ENCODE measurements around the gene MORF4L1.
"Not testable (repeated sequence)": the region's sequence is repeated elsewhere in the genome, so short reads cannot be mapped to it uniquely, and the experiment has no call there.

The MORF4L1 gene

DNA sequence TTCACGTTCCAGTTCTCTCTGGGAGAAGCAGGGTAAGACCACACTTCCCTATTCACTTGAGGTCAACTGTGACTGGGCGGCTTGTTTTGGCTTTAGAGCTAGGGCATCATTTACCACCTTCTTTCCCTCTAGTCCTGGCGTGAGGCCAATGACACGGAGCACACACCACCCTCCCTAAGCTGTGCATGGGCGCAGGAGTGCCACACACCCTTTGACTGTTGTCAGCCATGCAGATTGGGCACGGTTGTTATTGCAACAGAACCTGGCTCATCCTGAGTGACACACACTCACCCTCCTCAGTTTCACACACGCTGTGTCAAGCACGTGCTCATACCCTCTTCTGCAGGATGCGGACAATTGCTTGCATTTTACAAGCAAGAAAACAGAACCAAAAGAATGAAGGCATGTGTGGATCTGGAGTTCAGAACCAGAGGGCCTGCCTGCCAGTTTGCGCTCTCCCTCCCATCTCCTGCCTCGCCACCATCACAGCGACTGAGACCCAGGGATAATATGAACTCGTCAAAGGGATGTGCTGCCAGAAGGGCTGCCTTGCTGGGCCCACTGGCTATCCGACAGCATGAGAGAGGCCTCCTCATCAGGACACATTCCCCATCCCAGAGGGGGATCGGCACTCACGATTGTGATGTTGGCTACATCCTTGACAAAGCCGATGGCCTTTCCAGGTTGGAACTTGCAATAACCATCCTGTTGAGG lies 54.5 kb downstream of the MORF4L1 start:
- no peak for DNase-seq (ENCODE audit: low spot score)

DNA sequence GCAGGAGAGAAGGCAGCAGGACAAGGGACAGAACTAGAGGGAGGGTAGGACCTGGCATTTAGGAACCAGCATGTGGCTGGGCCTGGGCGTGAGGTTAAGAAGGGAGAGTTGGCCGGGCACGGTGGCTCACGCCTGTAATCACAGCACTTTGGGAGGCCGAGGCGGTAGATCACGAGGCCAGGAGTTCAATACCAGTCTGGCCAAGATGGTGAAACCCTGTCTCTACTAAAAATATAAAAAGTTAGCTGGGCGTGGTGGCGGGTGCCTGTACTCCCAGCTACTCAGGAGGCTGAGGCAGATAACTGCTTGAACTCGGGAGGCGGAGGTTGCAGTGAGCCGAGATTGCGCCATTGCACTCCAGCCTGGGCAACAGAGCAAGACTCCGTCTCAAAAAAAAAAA lies 55.5 kb downstream of the MORF4L1 start:
- not testable (repeated sequence) for DNase-seq (ENCODE audit: low spot score)

DNA sequence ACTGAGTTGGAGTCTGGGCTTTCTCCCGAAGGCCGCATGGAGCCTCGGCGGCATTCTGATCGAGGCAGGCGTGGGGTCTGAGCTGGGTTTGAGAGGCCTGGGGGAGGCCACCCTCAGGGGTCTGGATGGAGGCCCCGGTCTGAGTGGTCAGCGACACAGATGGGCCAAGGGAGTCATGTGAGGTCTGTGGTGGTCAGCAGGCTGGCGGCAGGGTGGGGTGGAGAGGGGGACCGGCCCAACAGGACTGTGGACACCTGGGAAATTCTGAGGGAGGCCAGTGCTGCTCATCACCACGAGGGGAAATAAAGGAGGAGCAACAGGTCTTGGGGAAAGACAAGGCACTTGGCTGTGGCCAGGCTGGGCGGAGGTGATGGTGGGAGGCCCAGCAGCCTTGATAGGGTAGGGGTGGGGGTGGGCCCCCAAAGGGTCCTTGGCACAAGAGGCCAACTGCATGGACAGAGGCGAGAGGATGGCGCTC lies 56.0 kb downstream of the MORF4L1 start:
- DNase-seq (ENCODE audit: low spot score) = no peak

DNA sequence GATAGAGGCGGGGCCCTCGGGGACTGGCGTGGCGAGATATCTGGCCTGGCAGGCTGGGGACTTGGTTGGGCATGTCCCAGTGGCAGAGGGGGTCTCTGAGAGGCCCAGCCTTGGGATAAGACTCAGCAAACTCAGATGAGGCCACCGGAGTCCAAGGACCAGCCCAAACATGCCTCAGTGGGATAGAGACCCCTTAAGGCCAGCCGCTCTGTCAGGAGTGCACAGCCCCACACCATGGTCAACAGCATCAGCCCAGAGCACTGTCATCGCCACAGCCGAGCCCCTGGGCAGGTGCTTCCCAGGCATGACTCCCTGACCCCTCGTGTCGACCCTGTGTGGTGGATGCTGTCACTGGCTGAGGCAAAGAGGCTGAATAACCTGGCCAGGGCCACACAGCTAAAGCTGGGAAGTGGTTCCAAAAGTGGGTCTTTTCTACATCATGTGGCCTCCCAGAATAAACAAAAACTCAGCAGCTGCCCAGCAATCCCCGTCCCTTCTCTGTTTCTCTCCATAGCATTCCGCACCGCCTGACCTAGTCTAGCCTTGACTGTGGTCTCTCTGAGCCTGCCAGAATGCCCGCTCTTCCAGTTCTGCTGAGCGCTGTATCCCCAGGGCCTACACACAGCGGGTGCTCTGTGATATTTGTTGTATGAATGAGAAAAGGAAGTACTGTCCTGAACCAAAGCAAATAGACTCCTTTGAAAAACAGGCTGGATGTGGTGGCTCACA lies 57.0 kb downstream of the MORF4L1 start:
- DNase-seq (ENCODE audit: low spot score) = no peak

DNA sequence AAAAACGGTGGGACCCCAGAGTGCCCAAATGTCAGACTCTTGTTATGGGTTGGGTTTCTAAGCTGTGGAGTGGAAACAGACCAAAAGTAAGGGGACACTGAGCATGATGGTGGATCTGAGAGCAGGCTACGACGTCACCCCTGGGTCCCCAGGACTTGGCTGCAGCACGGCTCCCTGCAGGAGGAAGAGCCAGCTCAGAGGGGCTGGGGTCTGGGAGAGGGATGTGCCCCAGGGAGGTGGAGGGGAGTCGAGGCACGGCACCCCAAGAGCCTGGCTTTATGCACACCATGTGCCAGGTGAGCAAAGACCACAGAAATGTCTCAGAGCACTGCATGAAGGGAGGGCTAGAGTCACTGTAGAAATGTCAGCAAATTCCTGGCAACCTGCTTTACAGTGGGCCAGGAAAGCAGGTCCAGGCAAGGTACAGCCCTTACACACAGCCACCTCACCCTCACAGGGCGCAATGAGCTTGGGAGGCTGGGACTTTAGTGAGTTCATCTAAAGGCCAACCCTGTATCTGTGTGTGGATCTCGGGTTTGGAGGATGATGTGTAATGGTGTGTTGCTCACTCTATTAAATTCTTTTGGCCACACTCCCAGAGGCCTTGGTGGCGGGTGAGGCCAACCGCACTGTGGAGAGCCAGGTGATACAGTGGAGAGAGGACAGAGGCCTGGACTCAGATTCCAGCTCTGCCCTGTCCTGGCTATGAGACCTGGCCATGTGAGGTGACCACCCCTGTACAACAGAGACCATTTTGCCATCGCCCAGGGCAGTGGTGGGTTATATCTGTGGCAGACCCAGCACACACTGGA lies 58.1 kb downstream of the MORF4L1 start:
- no peak for DNase-seq (ENCODE audit: low spot score)

DNA sequence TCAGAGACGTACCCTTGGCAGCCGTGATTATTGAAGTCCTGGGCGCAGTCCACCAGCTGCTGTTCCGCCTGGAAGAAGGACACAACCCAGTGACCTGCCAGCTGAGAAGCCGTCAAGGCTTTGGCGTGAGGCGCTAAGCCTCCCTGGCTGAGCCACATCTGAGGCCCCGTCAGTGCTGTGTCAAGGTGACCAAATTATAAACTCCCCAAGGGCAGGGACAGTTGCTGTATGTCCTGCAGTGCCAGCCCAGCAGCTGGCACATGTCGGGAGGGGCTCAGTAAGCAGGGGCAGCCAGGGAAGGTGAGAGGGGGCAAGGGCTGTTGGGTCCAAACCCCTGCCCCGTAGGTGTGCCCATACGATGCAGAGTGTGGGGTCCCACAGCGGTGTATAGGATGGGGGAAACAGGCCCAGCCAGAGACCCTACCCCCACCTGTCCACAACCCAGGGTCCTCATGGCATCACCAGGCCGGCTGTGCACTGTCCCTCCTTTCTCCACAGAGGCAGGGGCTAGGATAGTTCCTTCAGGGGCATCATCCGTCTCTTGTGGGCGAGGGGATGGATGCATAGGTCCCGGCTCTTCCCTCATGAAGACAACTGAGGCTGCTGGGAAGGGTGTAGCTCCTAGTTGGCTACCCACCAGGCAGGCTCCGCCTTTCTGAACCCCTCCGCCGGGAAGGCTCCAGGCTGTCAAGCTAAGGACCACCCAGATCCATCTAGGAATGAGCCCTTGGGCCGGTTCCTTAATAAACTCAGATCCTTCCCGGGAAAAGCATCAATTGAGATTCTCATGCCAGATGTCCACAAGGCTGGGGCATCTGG lies 59.0 kb downstream of the MORF4L1 start:
- no peak for DNase-seq (ENCODE audit: low spot score)

DNA sequence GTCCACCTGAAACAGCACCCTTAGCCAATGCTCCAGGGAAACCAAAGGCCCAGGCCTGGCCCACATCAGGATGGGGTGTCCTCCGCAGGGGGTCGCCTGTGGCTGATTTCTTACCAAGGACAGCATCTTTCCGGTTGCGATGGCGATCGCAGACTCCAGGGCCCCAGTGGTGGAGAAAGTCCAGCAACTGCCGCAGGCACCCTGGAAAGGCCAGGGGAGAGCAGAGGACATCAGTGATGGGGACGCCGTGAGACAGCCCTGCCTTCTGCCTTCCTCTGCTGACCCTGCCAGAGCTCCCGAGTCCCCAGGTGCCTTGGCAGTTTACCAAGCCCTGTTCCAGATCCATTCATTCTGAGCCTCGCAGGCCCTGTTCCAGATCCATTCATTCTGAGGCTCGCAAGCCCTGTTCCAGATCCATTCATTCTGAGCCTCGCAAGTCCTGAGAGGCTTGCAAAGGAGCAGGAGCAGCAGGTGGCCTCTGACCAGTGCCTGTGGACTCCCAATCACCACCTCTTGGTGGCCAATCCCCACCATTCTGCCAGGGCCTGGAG lies 59.6 kb downstream of the MORF4L1 start:
- no peak for DNase-seq (ENCODE audit: low spot score)

DNA sequence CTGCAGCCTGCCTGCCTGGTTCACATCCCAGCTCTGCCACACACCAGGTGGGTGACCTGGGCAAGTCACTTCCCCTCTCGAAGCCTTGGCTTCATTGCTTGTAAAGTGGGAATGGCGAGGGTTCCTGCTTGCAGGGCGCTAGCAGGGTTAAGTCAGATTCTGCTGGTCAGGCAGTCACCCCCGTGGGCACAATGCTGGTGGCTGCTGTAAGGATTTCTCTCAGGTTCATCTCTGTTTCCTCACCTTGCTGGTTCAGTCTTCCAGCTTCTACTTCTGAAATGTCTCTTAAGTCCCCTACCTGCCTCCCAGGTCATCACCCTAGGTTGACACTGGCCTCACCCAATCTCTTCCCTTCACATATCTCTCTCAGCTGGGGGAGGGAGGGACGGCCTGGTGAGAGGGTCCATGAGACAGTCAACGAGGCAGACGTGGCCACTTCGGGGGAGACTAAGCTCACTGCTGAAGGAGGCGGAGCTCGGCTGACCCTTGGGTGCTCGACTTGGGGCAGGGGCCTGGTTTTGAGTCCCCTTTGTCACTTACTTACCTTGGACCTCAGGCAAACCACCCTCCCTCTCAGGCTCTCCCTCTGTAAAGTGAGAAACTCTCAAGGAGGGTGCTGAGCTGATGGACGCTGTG lies 60.6 kb downstream of the MORF4L1 start:
- DNase-seq (ENCODE audit: low spot score) = no peak

DNA sequence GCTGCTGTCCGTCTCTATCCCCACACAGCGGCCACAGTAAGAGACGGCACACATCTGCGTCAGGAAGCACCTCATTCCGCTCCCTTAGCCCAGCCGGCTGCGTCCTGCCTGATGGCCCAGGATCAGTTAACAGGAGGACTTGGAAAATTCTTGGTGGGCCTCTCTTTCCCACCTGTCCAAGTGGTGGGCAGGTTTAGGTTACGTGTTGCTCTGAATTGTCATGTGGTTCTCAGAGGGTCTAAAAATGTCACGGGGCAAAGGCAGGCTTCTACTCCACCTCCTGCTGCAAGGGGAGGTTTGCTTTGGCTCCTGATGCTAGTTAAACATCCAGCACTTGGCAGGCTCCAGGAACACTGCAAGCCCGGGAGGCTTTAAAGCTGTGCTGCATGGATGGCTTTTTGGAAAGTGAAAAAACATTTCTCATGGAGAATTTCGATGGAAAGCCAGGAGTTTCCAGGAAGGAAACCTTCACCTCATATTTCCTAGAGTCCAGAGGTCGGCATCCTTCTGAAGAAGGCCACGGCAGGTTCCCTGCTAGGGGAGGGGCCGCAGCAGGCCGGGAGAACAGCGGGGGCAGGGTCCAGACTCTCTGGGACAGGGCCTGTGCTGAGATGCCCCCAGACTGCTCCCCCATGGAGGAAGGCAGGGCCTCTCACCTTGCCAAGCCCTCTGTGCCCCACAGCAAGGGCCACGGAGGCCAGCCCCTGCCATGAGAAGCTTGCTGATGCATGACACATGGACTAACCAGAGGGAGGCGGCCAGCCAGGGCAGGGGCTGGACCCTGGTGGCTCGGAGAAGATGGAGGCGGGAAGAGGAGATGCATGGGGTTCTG lies 61.3 kb downstream of the MORF4L1 start:
- no peak for DNase-seq (ENCODE audit: low spot score)

DNA sequence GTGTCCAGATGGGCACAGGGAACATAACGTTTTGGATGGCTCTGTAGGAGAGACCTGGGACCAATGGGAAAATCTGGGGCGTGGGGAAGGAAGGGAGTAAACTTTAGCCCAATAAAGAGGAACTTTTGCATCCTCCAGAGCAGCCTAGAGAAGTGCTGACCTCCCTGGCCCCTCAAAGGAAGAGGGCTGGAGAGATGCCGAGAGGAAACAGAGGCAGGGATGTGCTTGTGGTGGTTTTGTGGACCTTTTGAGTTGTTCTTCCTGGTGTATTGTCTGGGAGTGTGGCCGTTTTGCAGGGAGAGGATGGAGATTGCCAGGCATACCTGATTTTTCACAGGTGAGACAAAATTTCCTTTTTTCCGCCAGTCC lies 61.9 kb downstream of the MORF4L1 start:
- DNase-seq (ENCODE audit: low spot score) = no peak

DNA sequence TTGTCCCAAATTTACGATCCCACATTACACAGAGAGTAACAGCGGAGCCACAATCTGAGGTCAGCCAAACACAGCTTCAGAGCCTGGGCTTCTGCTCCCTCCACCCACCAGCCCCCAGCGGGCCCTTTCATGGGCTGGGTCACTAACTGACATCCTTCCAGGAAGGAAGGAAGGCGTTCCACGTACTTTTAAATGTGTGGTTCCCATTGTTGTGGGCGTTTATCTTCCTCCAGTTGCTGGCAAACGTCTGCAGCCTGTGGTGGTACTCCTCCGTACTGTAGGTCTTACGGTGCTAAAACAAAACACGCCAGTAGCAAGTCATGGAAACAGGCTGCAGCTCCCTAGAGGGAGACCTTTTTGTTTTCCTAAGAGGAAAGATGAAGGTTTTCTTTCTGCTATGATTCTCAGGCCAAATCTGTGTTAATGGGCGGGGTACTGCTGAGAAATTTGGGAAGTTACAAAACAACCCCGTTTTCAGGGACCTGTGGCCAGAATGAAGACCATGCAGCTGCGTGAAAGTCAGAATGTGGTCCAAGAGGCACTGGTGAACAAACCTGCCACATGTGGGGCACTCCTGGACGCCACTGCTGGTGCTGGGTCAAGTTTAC lies 64.5 kb downstream of the MORF4L1 start:
- no peak for DNase-seq (ENCODE audit: low spot score)

DNA sequence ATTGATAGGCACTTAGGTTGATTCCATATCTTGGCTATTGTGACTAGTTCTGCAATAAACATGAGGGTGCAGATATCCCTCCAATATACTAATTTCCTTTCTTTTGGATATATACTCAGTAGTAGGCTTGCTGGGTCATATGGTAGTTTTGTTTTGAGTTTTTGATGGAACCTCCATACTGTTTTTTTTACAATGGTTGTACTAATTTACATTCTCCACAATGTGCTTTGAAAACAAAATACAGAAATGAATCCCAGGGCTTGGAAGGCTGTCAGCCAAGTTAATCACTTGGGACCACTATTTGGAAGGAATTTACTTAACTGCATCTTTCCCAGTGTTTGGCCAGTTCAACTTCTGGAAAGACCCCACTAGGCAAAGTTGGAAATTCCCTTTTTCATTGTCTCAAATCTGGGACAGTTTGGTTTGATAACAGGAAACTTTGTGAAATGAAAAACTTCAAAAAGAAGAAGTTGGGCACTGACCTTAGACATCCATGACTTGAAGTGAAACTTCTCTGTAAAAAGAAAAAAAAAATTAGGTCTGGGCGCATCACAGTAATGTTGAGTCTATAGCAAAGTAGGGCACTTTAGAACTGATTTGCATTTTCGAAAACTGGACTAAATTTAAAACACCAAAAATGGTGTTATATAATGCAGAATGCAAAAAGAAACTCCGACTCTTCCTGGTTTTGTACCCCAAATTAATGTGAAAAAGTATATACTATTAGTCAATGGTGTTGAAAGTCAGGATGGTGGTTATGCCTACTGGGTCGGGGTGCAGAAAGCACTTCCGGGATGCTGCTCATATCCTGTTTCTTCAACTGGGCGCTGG lies 66.2 kb downstream of the MORF4L1 start:
- DNase-seq (ENCODE audit: low spot score) = no peak

DNA sequence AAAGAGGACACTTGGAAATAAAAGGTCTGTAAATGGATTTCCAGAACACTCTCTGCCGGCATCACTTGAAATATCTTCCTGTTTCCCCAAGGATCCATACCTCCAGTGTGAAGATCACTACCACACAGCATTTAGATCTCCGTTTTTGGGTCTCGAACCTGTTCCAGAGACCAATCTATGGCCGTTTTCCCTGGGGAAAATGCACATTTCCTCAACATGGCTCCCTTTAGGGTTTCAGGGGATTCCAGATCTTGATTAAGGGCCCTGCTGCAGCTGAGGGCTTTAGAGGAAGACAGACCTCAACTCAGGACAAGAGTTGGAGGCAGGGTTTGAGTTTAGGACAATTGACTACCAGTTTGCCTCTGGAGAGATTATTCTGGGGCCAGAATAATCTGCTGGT lies 70.1 kb downstream of the MORF4L1 start:
- DNase-seq (ENCODE audit: low spot score) = no peak

DNA sequence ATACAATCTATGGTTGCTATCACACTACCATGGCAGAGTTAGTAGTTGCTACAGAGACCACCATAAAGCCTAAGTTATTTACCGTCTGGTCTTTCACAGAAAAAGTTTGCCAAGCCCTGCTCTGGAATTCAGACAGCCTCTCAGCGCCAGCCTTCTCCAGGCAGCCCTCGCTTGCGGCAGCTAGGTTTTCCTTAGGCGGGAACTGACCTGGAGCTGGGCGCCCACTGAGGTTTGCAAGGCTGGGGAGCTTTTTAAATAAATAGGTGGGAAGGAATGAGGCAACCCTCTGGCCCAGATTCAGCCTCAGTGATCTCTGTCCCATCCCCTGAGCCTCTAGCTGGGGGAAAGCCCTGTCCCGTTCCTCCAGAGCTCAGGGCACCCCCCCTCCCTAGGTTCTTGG lies 71.0 kb downstream of the MORF4L1 start:
- no peak for DNase-seq (ENCODE audit: low spot score)

DNA sequence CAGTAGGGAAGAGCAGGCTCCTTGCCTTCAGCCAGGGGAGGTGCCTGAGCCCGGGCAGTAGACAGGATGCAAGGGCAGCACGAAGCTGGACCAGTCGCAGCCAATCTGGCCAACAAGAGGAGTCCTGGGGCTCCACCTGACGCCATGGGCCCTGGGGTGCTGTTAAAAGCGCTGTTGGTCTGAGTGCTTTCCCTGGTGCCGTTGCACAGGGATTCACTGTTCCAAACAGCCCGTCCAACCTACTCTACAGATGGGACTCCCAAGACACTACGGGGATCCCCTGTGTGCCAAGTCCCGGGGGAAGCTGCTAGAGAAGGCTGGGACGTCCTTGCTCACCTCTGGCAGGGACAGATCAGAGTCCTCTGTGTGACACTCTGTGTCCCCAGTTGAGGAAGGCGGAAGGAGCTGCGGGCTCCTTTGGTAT lies 71.5 kb downstream of the MORF4L1 start:
- no peak for DNase-seq (ENCODE audit: low spot score)

DNA sequence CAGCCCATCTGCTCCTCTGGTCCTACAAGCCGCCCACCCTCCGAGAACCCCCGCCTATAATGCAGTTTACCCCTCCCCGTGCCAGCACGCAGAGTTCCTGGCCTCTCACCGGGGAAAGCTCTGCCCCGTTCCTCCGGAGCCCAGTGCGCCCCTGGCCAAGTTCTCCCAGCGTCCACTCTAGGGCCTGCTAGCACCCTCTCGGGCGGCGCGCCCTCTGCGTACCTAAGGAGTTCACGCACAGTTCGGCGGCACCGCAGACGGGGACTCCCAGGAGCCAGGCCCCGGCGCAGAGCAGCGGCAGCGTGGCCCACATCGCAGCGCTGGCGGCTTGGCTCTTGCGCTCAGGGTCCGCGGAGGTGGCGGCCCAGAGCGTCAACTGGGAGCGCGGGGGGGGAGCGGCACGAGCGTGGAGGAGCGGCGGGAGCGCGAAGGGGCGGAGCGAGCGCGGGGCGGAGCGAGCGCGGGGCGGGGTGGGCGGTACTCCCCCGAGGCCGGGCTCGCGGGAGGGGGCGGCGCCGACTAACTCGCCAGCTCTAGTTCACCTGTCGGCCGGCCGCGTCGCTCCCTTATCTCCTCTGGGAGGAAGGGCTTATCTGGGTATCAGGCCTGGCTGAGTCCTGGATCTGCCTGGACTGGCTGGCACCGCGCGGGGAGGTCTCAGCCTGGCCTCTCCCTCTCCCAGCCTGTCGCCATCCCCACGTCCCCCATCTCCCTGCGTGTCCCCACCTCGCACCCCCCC lies 72.1 kb downstream of the MORF4L1 start, which contains the start of gene CTSH:
TSS of gene CTSH (minus strand) at position 378 of the 739 bp plus-strand sequence. CDS start at position 313, 65 bp downstream.
- DNase-seq (ENCODE audit: low spot score) = peak; percentile 24

DNA sequence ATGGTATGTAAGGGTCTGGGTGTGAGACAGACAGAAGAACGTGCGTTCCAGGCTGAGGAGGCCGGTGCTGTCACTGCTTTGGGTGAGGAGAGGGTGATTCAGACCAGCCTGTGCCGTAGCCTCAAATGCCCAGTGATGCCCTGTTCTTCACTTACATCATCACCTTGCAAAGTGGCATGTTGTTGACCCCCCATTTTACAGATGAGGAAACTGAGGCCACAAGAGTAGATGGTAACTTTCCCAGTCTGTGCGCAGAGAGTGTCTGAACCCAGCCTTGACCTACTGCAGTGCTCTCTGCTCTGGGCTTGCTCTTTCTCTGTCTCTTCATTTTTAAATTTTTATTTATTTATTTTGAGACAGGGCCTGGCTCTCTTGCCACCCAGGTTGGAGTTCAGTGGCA lies 73.8 kb downstream of the MORF4L1 start:
- DNase-seq (ENCODE audit: low spot score) = no peak

DNA sequence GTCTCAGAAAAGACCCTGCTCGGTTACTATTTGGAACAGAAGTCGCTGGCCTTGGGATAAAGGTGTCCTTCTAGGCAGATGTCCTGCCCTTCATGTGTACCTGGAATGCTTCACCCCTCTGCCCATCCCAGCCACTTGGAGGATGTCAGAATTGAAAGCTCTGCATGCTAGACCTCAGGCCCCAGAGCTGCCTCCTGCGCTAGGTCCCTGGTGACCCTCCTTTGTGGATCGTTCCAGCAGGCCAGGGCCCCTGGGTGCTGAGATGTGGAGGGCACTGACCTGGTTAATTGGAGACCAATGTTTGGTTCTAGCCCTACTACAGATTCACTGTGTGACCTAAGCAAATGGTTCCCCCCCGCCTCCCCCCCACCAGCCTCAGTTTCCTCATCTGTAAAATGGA lies 74.8 kb downstream of the MORF4L1 start:
- no peak for DNase-seq (ENCODE audit: low spot score)

Data from COLO829 (cell line).